Endothelial cell (in vitro differentiated cells): ENCODE results near the gene ASPM. TPM values are rescaled to one million over a fixed set of nuclear protein-coding genes. Genes with fewer than 3 reads are reported as not detected.

Source experiments
- DNase-seq: peaks from one replicate; pipeline ENCODE4 v3.0.0; 2021; ENCODE audit warnings: low spot score
- H3K27ac Mint-ChIP-seq: one replicate; pipeline ENCODE4 v1.8.0; 2021; ENCODE audit warnings: mixed read lengths, inconsistent platforms; ENCODE audit not compliant: unreplicated experiment
- H3K27me3 Mint-ChIP-seq: one replicate; pipeline ENCODE4 v1.8.0; 2021; ENCODE audit warnings: mild to moderate bottlenecking, moderate library complexity, mixed read lengths, inconsistent platforms; ENCODE audit not compliant: unreplicated experiment
- H3K36me3 Mint-ChIP-seq: one replicate; pipeline ENCODE4 v1.8.0; 2021; ENCODE audit warnings: mild to moderate bottlenecking, low read depth, mixed read lengths, inconsistent platforms; ENCODE audit not compliant: unreplicated experiment
- H3K4me1 Mint-ChIP-seq: one replicate; pipeline ENCODE4 v1.8.0; 2021; ENCODE audit warnings: mild to moderate bottlenecking, mixed read lengths, inconsistent platforms; ENCODE audit not compliant: unreplicated experiment
- H3K4me3 Mint-ChIP-seq: one replicate; pipeline ENCODE4 v1.8.0; 2021; ENCODE audit warnings: mild to moderate bottlenecking, mixed read lengths, inconsistent platforms; ENCODE audit not compliant: unreplicated experiment
- H3K9me3 Mint-ChIP-seq: one replicate; pipeline ENCODE4 v1.8.0; 2021; ENCODE audit warnings: mixed read lengths, inconsistent platforms; ENCODE audit not compliant: unreplicated experiment
- CTCF ChIP-seq: fragments of 200-600 bp; sonication (generic); IDR thresholded peaks from one replicate; pipeline ENCODE4 v1.5.0; 2021; ENCODE audit warnings: antibody characterized with exemption; ENCODE audit not compliant: unreplicated experiment
- total RNA-seq: library from RNA; stranded (reverse); fragmentation: NEBNext Ultra II Directional; extraction: Animal tissue kit (Norgen Biotek cat#: 25700); gene quantifications from one replicate; pipeline ENCODE4 v1.2.1, GENCODE V29; 2021; ENCODE audit not compliant: unreplicated experiment

ASPM gene
- total RNA-seq, 1 donor from 2014 or later, result 9.4 TPM

DNA sequence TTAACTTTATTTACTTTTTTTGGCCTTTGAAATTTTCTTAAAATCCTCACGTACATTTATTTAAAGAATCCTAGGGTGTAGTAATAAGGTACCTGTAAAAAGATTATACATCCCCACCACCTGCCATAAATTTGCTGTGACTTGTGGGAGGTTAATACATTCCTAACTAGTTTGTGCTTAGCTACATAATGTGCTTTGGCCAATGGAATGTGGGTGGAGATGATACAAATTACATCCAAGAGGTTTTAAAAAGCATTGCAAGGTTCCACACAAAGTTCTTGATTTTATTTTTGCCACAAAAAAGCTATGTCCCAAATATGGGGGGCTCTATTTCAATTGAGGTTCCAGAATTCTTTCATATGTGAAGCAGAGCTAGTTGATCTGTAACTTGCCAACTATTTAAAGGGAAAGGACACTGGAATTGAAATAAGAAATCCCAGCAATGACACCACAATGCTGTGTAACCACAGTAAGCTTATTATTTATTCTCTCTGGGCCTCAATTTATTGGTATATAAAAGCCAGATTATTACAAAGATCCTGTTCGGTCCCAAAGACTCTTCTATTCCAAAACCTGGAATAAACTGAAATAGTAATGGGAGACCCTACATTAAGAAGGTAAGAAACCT is 15.7 kb downstream of the ASPM start:
- Mint-ChIP-seq H3K4me1 (peaks cover 2% of the 10 kb centered on the region), H3K27me3 (no peaks in the 10 kb centered on the region), H3K4me3 (no peak overlapping the region), H3K27ac (no peak overlapping the region), H3K9me3 (no peaks in the 10 kb centered on the region), H3K36me3 (no peaks in the 10 kb centered on the region)
- no peak for DNase-seq
- no peak for TF ChIP-seq CTCF

GRCh38 chr1:197129698-197130097 is 16.8 kb downstream of the ASPM start:
- no peaks in the 10 kb centered on the region for H3K27me3 Mint-ChIP-seq
- H3K4me1 Mint-ChIP-seq, result peaks cover 2% of the 10 kb centered on the region
- no peak overlapping the region for H3K4me3 Mint-ChIP-seq
- no peaks in the 10 kb centered on the region for H3K36me3 Mint-ChIP-seq
- TF ChIP-seq CTCF, result no peak
- no peaks in the 10 kb centered on the region for H3K9me3 Mint-ChIP-seq
- no peak for DNase-seq
- no peak overlapping the region for H3K27ac Mint-ChIP-seq

DNA sequence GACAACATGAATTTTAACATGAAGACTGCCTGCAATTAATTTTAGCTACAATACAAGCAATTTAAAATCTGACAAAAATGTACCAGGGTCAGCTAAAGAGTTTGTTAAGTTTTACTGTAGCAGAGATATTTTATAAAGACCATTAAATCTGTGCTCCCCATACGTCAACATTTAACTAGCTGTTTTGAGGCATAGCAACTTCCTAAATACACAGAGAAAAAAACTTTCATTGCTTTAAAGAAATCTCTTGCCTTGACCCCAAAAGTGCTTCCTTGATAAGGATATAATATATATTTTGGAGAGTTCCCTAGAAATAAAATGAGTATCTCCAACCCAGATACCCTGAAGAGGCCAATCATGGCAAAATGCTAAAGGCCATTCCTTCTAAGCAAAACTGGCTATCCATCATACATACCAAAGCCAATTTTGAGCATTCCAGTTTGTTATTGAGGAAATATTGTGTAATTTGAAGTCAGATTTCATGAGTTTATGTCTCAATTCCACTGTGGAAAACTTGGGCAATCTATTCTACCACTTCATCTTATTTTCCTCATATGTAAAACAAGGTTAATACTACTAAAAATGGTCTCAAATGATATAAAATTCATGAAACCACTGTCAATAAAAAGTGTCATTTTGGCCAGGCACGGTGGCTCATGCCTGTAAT is 19.1 kb downstream of the ASPM start:
- no peaks in the 10 kb centered on the region for H3K36me3 Mint-ChIP-seq

DNA sequence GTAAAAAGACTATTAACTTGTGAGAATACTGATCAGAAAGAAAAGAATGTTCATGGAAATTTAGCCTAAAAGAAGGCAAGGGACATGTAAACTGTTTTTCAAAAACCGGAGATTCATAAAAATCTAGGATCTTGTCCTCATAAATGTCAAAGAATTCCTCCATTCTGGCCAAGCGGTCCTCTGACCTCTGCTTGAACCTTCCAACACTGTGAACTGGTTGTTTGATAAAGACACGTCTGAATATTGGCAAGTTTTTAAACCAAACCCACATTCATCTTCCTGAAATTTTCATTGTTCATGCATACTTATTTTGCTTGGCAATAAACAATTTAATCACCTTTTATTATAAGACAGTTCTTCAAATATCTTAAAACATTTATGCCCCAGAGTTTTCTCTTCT is 19.8 kb downstream of the ASPM start:
- no peak for TF ChIP-seq CTCF
- H3K36me3 Mint-ChIP-seq, result no peaks in the 10 kb centered on the region
- peaks cover 2% of the 10 kb centered on the region for H3K4me1 Mint-ChIP-seq
- no peaks in the 10 kb centered on the region for H3K27me3 Mint-ChIP-seq
- H3K9me3 Mint-ChIP-seq, result no peaks in the 10 kb centered on the region
- no peak for DNase-seq
- no peak overlapping the region for H3K27ac Mint-ChIP-seq
- no peak overlapping the region for H3K4me3 Mint-ChIP-seq

More for the DNA sequence above, 19.1 kb downstream of the ASPM start:
- DNase-seq, result no peak
- no peak overlapping the region for H3K4me3 Mint-ChIP-seq
- H3K27me3 Mint-ChIP-seq, result no peaks in the 10 kb centered on the region
- no peak overlapping the region for H3K27ac Mint-ChIP-seq
- H3K4me1 Mint-ChIP-seq, result peaks cover 2% of the 10 kb centered on the region
- no peaks in the 10 kb centered on the region for H3K9me3 Mint-ChIP-seq
- no peak for TF ChIP-seq CTCF

- H3K27ac Mint-ChIP-seq, result no peak overlapping the region
- no peak for TF ChIP-seq CTCF
- H3K4me3 Mint-ChIP-seq, result no peak overlapping the region
- H3K9me3 Mint-ChIP-seq, result no peaks in the 10 kb centered on the region
- DNase-seq, result no peak
- peaks cover 3% of the 10 kb centered on the region for H3K4me1 Mint-ChIP-seq
- no peaks in the 10 kb centered on the region for H3K27me3 Mint-ChIP-seq
- no peaks in the 10 kb centered on the region for H3K36me3 Mint-ChIP-seq
These were observed 22.1 kb downstream of the ASPM start for GRCh38 chr1:197124376-197124775.
